Right ventricle myocardium inferior (tissue), 1 donor: ENCODE data around the gene CLEC18C. TPM values are rescaled to one million over a fixed set of nuclear protein-coding genes. Genes with fewer than 3 reads are reported as not detected.
"Not testable (repeated sequence)": the region's sequence is repeated elsewhere in the genome, so short reads cannot be mapped to it uniquely, and the experiment has no call there.

Experiments
- ATAC-seq: fragments of 200-7000 bp; cut with Tn5 transposase; one replicate; pipeline ENCODE4 v1.9.1; 2020; ENCODE audit warnings: mild to moderate bottlenecking, moderate library complexity
- DNase-seq: peaks from one replicate; pipeline ENCODE4 v3.0.0; 2021; ENCODE audit errors: missing footprints
- intact Hi-C: fragments of 100-400 bp; cut with DNase I; formaldehyde crosslinking; loops from one replicate; pipeline ENCODE4 v1.11.0; 2022
- total RNA-seq: library from RNA; stranded (reverse); fragmentation: NEBNext Ultra II Directional; extraction: Animal tissue kit (Norgen Biotek cat#: 25700); gene quantifications from one replicate; pipeline ENCODE4 v1.2.1, GENCODE V29; 2021
- donor health status: DM: no; HTN: yes; CAD: no; lungs with severe emphysema.

The CLEC18C gene
- total RNA-seq, 1 donor from 2014 or later = not detected

- DNase-seq = no peak
- intact Hi-C loops = loop anchor here (10.0 kb wide), 1 partner anchor 107 kb away; no protein-coding TSS in a partner anchor
- ATAC-seq = no peak
These were observed 15.9 kb upstream of the CLEC18C start for GRCh38 chr16:70157477-70158260.

DNA sequence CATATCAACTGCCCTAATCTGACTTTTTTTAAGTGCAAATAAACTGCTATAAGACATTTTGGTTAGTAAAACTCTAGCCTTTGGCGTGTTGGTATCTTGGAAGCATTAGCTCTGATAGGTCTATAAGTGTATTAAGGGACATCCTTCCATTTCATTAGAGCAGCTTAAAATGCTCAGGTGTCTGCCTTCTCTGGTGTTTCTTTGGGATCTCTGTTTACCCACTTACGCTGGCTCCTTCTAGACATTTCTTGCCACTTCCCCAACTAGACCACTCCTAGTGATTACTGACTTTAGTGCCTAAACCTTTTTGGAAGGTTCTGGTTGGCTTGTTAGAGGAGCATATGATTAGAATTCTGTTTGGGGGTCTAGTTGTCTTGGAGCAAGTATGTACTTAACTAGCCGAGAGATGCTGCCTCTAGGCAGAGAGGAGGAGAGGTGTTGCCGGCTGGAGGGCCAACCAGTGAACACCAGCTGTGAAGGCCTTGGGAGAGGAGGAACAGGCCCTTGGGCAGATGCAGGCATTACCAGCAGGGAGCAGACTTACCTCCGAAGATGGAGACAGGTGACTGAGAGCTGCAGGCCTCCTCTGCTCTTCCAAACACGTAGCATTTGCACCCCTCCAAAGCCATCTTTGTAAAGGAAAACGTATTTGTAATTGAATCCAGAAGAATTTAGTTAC is 15.2 kb upstream of the CLEC18C start:
- ATAC-seq = no peak
- intact Hi-C loops = loop anchor here (10.0 kb wide), 1 partner anchor 106 kb away; no protein-coding TSS in a partner anchor

GRCh38 chr16:70159355-70160348 is 13.9 kb upstream of the CLEC18C start:
- DNase-seq (no peak), ATAC-seq (no peak)
- intact Hi-C loops = loop anchor here (10.0 kb wide), 1 partner anchor 105 kb away; no protein-coding TSS in a partner anchor

More for the DNA sequence above, 15.2 kb upstream of the CLEC18C start:
- no peak for DNase-seq

DNA sequence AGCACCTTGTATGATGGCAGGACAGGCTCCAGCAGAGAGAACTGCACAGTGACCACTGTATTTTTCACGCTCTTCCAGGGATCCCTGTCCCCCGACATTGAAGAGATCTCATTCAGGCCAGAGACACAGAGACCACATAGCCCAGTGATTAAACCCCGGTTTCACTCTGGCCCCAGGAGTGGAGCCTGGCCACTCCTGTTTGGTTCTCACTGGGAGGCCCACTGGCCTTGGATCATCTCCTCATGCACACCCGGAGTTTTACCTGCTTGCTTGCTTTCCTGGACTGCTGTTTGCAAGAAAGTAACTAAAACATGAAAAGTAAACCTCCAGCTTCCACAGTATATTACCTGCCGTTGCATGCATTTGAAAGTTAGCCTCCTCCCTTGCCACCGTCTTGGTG is 13.2 kb upstream of the CLEC18C start:
- intact Hi-C loops = no loop called here
- ATAC-seq (no peak), DNase-seq (no peak)

DNA sequence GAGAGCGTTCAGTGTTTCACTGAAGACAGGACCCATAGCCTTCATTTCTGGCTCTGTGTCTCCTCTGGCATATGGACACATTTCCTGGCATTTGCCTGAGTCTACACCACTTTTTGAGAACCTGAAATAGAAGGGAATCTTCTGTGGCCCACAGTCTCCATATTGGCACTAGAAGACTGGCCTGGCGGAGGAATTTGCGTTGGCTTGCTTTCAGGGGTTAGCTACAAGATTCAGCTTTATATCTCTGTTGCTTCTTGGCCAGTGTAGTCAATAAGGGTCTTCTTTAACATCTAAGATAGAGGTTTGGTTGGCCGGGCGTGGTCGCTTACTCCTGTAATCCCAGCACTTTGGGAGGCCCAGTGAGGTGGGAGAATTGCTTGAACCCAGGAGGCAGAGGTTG is 12.8 kb upstream of the CLEC18C start:
- no peak for DNase-seq
- intact Hi-C loops = no loop called here
- no peak for ATAC-seq

DNA sequence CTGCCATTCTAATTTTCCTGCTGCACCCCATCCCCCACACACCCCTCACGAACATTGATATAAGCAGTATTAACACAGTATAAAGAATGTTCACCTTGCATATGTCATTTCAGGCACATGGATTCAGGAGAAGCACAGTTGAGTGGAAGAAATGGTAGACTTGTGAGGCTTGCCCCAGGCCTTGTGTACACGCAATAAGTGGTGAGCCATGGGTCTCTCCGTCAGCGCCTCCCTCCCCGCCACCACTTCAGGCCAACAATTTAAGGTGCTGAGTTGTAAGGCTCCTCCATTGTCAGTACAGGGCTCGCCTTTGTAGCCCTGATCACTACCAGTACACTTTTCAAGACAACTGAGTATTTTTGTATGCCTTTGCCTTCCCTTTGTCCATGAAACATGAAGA is 12.2 kb upstream of the CLEC18C start:
- DNase-seq (no peak), ATAC-seq (no peak)
- intact Hi-C loops = no loop called here

DNA sequence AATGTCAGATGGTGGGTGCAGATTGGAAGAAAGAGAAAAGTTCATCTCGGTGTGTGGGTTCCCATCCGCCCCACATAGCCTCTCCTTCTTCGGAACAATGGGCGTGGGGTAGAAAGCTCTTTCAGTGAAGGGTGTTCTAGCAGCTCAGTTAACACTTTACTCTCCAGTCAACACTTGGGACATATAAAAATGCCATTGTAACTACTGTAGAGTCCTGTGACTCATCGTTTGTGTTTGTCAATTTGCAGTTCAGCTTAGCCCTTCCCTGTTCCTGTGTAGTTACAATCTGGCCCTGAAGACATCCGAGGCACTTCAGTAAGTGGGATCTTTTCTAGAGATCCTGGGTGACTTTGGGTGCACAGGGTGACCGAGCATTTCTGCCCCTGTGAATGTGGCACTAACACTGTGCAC is 11.5 kb upstream of the CLEC18C start:
- intact Hi-C loops = no loop called here
- DNase-seq (no peak), ATAC-seq (no peak)

DNA sequence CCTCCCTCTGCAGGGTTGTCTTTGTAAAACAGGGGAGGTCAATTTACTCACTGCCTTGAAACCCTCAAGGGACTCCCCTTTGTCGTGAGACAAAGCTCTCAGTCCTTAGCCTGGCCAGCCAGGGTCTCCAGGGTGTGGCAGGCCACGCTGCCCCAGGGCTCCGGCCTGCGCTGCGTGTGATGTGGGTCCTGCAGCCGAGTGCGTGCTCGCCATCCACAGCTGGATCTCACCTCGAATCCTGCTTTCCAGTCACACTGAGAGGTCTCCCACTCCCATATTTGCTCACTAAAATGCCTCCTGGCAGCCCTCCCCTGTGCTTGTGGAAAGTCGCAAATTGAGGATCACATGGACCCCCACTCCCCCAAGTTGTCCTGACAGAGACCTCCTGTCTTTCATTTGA is 10.0 kb upstream of the CLEC18C start:
- intact Hi-C loops = no loop called here
- DNase-seq = no peak
- no peak for ATAC-seq

- DNase-seq, intact Hi-C loops, ATAC-seq: not testable (repeated sequence)
These were observed 6.9 kb upstream of the CLEC18C start for GRCh38 chr16:70166688-70167087.

GRCh38 chr16:70173916-70174315 is 329 bp downstream of the CLEC18C start:
- intact Hi-C loops, ATAC-seq, DNase-seq: not testable (repeated sequence)

DNA sequence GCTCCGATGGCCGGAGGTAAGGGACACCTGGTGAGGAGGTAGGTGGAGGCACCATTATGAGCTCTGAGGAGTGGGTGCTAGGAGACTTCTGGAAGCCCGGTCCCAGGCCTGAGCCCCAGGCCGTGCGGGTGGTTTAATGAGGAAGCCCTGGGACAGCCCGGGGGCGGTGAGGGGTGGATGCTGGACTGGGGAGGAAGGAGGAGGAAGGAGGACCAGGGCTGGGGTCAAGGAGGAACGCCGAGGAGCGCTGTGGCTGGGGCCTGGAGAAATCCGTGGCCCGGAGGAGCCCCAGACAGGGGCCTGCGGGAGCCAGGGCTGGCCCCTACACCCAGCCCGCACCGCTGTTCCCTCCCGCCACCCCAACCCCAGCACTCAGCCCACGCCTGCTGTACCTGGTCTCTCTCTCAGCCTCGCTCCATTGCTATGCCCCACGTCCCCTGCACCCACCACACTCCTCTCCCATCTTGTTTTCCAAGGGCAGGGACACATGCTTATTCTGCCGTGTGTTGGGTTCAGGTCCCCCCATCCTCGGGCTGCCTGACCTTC is 873 bp downstream of the CLEC18C start:
- peak; percentile 20 for ATAC-seq
- intact Hi-C loops, DNase-seq: not testable (repeated sequence)

DNA sequence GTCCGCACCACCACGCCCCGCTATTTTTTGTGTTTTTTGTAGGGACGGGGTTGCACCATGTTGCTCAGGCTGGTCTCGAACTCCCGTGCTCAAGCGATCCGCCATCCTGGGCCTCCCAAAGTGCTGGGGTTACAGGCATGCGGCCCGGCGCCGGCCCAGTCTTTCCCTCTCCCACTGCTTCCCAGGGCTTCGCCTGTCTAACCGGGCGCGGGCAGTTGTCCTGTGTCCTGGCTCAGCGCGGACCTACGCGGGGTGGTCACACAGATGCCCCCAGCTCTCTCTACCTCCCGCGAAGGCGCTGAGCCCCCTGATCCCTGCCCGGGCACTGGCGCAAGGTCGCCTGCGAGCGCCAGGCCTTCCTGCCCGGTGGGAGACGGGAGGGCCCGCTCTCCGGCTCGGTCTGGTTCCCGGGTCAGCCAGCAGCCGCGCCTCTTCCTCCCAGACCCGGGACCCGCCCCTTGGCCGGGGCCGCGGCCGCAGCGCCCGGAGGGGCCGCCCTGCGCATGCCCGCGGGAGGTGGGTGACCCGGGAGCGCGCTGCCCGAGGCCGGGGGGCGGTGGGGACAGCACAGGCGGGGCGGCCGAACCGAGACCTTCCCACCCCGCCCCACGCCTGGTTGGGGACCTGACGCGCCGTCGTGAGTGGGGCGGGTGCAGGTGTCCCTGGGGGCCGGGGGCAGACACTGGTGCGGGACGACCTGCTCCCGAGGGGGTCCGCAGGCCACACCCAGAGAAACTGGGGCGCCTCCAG is 14.4 kb downstream of the CLEC18C start:
- intact Hi-C loops = not testable (repeated sequence)
- DNase-seq (peak; percentile 71), ATAC-seq (peak; percentile 94)

GRCh38 chr16:70188608-70188915 is 15.0 kb downstream of the CLEC18C start:
- DNase-seq, intact Hi-C loops: not testable (repeated sequence)
- ATAC-seq = peak; percentile 71

GRCh38 chr16:70190574-70190973 is 17.0 kb downstream of the CLEC18C start:
- intact Hi-C loops, DNase-seq, ATAC-seq: not testable (repeated sequence)

DNA sequence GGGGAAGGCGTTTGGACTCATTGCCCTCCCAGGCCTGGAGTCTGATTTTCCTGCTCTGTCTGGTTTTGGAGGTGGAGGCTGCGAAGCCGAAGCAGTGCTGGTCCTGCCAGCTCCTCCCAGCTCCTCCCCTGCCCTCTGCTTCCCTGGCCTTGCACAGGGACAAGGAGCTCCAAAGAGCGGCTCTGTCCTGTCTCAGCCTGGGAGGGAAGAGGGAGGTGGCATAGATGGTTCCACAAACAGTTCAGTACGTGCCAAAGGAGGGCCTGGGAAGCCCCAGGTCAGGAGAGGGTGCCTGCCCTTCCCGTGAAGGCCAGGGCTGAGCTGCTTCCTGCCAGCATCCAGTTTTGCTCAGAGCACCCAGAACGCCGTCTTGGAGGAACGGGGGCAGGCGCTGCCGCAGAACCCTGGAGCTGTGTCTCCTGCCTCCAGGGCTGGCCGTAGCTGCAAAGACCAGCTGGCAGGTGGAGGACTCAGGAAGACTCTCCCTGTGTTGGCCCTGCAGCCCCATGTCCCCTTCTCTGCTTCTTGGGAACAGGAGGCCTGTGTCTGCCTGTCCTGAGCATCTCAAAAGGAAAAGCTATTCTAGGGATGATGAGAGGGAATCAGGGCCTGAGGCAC is 23.2 kb downstream of the CLEC18C start:
- intact Hi-C loops = not testable (repeated sequence)
- peak; percentile 60 for ATAC-seq

GRCh38 chr16:70197611-70198010 is 24.0 kb downstream of the CLEC18C start:
- not testable (repeated sequence) for DNase-seq, ATAC-seq

More for the DNA sequence above, 23.2 kb downstream of the CLEC18C start:
- not testable (repeated sequence) for DNase-seq

DNA sequence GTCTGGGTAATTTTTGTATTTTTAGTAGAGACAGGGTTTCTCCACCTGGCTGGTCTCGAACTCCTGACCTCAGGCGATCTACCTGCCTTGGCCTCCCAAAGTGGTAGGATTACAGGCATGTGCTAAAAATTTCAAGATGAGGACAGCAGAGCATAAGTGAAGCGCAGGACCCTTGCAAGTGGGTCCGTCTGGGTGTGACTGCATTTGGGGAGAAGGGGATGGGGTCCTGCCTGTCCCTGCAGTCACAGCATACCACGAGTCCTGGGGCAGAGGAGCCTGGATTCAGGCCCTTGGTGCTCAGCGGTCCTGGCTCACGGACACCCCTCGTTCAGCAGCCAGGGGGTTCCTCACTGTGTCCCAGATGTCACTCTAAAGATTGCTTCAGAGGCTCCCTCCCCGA is 24.6 kb downstream of the CLEC18C start:
- ATAC-seq, DNase-seq, intact Hi-C loops: not testable (repeated sequence)

More at GRCh38 chr16:70197611-70198010, 24.0 kb downstream of the CLEC18C start:
- intact Hi-C loops = not testable (repeated sequence)
